HUES64 (cell line): ENCODE data around the gene METAP1D.
"Not testable (repeated sequence)": the region's sequence is repeated elsewhere in the genome, so short reads cannot be mapped to it uniquely, and the experiment has no call there.

Source experiments
- H3K27ac ChIP-seq: 2 replicates; pipeline ENCODE4 v1.7.0; 2013; ENCODE audit warnings: low read depth, low read length, inconsistent platforms
- H3K27me3 ChIP-seq: 2 replicates; pipeline ENCODE4 v1.6.1; 2013; ENCODE audit warnings: mild to moderate bottlenecking, low read length; ENCODE audit not compliant: insufficient read depth
- H3K36me3 ChIP-seq: 2 replicates; pipeline ENCODE4 v1.6.1; 2013; ENCODE audit warnings: mild to moderate bottlenecking, low read length; ENCODE audit not compliant: insufficient read depth
- H3K4me1 ChIP-seq: 2 replicates; pipeline ENCODE4 v1.6.1; 2013; ENCODE audit warnings: mild to moderate bottlenecking, low read length, moderate library complexity; ENCODE audit not compliant: insufficient read depth
- H3K4me3 ChIP-seq: 2 replicates; pipeline ENCODE4 v1.5.1; 2013; ENCODE audit warnings: mild to moderate bottlenecking, low read length, moderate library complexity
- H3K9ac ChIP-seq: 2 replicates; pipeline ENCODE4 v1.6.1; 2013; ENCODE audit warnings: mild to moderate bottlenecking, low read depth, low read length
- H3K9me3 ChIP-seq: 2 replicates; pipeline ENCODE4 v1.6.1; 2013; ENCODE audit warnings: low read depth, low read length; ENCODE audit not compliant: insufficient read depth
- WGBS: fragments of 150-250, 120-280 bp; methylation state at CpG from one replicate; pipeline ENCODE4 v1.1.7; 2013; ENCODE audit warnings: missing lambda C conversion rate; 5-methylcytosine and 5-hydroxymethylcytosine counted together

METAP1D gene

GRCh38 chr2:172050479-172051125 is 50.8 kb downstream of the METAP1D start:
- Histone ChIP-seq H3K9me3 (no peaks in the 10 kb centered on the region), H3K4me3 (no peak overlapping the region), H3K27ac (no peak overlapping the region), H3K36me3 (no peaks in the 10 kb centered on the region), H3K27me3 (no peaks in the 10 kb centered on the region), H3K4me1 (peaks cover 12% of the 10 kb centered on the region), H3K9ac (no peak overlapping the region)
- no CpG with 5 or more reads among the region's 1 CpG for WGBS

DNA sequence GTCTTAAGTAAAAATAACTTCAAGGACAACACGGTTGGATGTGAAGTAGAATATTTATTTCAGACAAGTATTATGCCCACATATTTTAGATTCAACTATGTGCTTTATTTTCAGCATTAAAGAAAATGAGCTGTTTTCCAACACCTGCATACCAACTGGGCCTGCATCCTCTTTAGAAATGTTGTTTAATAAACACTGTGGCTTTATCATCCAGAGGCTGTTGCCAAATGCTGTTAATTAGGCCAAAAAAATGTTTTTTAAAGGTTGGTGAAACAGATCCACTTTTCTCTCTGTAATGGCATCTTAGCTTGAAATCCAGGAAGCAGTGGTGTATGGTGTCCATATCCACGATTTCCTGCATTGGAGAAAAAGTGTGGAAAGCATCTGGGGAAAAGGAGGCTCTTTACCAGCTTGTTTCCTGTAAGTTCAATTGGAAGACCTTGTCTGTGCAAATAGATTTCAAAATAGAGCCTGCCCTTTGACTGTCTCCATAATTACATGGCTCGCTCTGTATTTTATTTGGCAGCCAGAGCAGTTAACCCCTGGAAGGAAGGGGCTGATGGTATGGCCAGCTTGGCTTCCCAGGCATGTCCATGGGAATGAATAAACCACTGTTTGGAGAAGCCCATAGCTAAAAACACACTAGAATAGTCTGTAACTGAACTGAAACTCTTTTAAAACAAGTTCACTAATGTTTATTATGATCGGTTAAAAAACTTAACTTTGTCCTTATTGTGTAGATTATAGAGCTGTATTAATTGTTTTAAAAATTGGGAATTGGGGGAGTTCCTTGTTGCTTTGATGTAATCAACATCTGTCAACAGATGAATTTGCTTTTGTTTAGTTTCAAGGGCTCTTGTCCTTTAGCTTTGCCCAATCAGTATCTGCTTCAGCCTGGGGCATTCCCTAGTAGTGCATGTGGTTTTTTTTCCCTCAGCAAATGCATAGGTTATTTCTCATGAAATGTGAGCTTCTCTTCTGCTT is 52.5 kb downstream of the METAP1D start:
- Histone ChIP-seq H3K9ac (no peak overlapping the region), H3K27me3 (no peaks in the 10 kb centered on the region), H3K4me3 (no peak overlapping the region), H3K27ac (no peak overlapping the region), H3K9me3 (no peaks in the 10 kb centered on the region), H3K36me3 (no peaks in the 10 kb centered on the region), H3K4me1 (peaks cover 12% of the 10 kb centered on the region)
- 86% methylated on average over 4 of the region's 4 CpGs for WGBS

- H3K9ac ChIP-seq, result no peak overlapping the region
- no peak overlapping the region for H3K27ac ChIP-seq
- no peaks in the 10 kb centered on the region for H3K36me3 ChIP-seq
- WGBS, result 92% methylated on average over 1 of the region's 1 CpG
- H3K4me3 ChIP-seq, result no peak overlapping the region
- peaks cover 12% of the 10 kb centered on the region for H3K4me1 ChIP-seq
- no peaks in the 10 kb centered on the region for H3K27me3 ChIP-seq
- H3K9me3 ChIP-seq, result no peaks in the 10 kb centered on the region
Observed at GRCh38 chr2:172053486-172053885, 53.7 kb downstream of the METAP1D start.

GRCh38 chr2:172056293-172056692 is 56.5 kb downstream of the METAP1D start:
- H3K36me3 ChIP-seq, result no peaks in the 10 kb centered on the region
- H3K27me3 ChIP-seq, result no peaks in the 10 kb centered on the region
- peaks cover 12% of the 10 kb centered on the region; the same call in 1 of the 2 replicates for H3K4me1 ChIP-seq
- 93% methylated on average over 2 of the region's 2 CpGs for WGBS
- H3K4me3 ChIP-seq, result no peak overlapping the region
- H3K9me3 ChIP-seq, result no peaks in the 10 kb centered on the region
- H3K27ac ChIP-seq, result no peak overlapping the region
- H3K9ac ChIP-seq, result no peak overlapping the region

DNA sequence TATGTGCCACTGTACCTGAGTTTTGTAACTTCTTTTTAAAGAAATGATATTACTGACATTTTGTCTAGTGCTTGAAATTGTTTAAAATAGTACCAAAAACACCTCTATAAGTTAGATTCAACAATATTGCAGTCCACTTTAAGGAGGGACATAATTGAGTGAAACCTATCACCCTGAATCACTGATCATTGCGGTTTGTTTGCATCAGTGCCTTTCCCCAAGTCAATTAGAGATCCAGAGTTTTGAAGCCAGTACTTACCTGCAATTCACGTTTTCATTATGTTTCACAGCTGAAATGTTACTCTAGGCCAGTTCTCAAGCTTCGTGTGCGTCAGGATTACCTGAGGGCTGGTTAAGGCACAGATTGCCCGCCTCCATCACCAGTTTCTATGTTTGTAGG is 58.9 kb downstream of the METAP1D start:
- no peaks in the 10 kb centered on the region for H3K9me3 ChIP-seq
- H3K36me3 ChIP-seq, result no peaks in the 10 kb centered on the region
- no peak overlapping the region for H3K4me3 ChIP-seq
- H3K4me1 ChIP-seq, result no peaks in the 10 kb centered on the region
- H3K27me3 ChIP-seq, result no peaks in the 10 kb centered on the region
- no peak overlapping the region for H3K27ac ChIP-seq
- no peak overlapping the region for H3K9ac ChIP-seq
- 93% methylated on average over 5 of the region's 5 CpGs for WGBS

GRCh38 chr2:172060118-172060517 is 60.4 kb downstream of the METAP1D start:
- H3K9ac ChIP-seq, H3K4me1 ChIP-seq, H3K36me3 ChIP-seq, H3K9me3 ChIP-seq, H3K27me3 ChIP-seq, H3K4me3 ChIP-seq, H3K27ac ChIP-seq: not testable (repeated sequence)
- 97% methylated on average over 5 of the region's 5 CpGs for WGBS

- H3K9me3 ChIP-seq, result no peaks in the 10 kb centered on the region
- H3K27ac ChIP-seq, result no peak overlapping the region
- H3K36me3 ChIP-seq, result 0 out of 2 replicates have a peak, but pooled peaks cover 4% of the 10 kb centered on the region
- H3K4me1 ChIP-seq, result no peaks in the 10 kb centered on the region
- H3K4me3 ChIP-seq, result no peak overlapping the region
- no peaks in the 10 kb centered on the region for H3K27me3 ChIP-seq
- WGBS, result 91% methylated on average over 1 of the region's 1 CpG
- H3K9ac ChIP-seq, result no peak overlapping the region
Observed at GRCh38 chr2:172062402-172063004, 62.8 kb downstream of the METAP1D start.

- H3K4me3 ChIP-seq, result no peak overlapping the region
- no peaks in the 10 kb centered on the region for H3K27me3 ChIP-seq
- WGBS, result 95% methylated on average over 9 of the region's 9 CpGs
- no peak overlapping the region for H3K27ac ChIP-seq
- 0 out of 2 replicates have a peak, but pooled peaks cover 4% of the 10 kb centered on the region for H3K36me3 ChIP-seq
- H3K9ac ChIP-seq, result no peak overlapping the region
- no peaks in the 10 kb centered on the region for H3K9me3 ChIP-seq
- no peaks in the 10 kb centered on the region for H3K4me1 ChIP-seq
Observed at GRCh38 chr2:172063446-172063845, 63.7 kb downstream of the METAP1D start.

GRCh38 chr2:172065111-172065510 is 65.4 kb downstream of the METAP1D start:
- no peak overlapping the region for H3K4me3 ChIP-seq
- 85% methylated on average over 4 of the region's 4 CpGs for WGBS
- no peaks in the 10 kb centered on the region for H3K9me3 ChIP-seq
- no peak overlapping the region for H3K27ac ChIP-seq
- H3K27me3 ChIP-seq, result no peaks in the 10 kb centered on the region
- no peaks in the 10 kb centered on the region for H3K4me1 ChIP-seq
- H3K36me3 ChIP-seq, result 0 out of 2 replicates have a peak, but pooled peaks cover 4% of the 10 kb centered on the region
- H3K9ac ChIP-seq, result no peak overlapping the region

GRCh38 chr2:172066394-172066886 is 66.7 kb downstream of the METAP1D start:
- WGBS, result 87% methylated on average over 4 of the region's 4 CpGs

DNA sequence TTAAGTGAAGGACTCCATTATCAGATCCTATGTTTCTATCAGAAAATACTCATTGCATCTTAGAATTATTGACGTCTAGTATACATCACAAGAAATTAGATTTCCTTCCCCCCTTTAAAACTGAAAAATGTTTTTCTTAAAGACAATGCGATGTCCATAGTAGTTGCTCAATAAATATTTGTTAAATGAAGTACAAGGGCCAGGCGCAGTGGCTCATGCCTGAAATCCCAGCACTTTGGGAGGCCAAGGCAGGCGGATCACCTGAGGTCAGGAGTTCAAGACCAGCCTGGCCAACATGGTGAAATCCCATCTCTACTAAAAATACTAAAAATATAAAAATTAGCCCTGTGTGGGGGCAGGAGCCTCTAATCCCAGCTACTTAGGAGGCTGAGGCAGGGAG is 68.2 kb downstream of the METAP1D start:
- WGBS, result 93% methylated on average over 4 of the region's 4 CpGs
- H3K36me3 ChIP-seq, H3K4me3 ChIP-seq, H3K4me1 ChIP-seq, H3K27me3 ChIP-seq, H3K27ac ChIP-seq, H3K9me3 ChIP-seq, H3K9ac ChIP-seq: not testable (repeated sequence)

More at GRCh38 chr2:172066394-172066886, 66.7 kb downstream of the METAP1D start:
- no peak overlapping the region for H3K27ac ChIP-seq
- no peak overlapping the region for H3K9ac ChIP-seq
- no peak overlapping the region for H3K4me3 ChIP-seq
- H3K36me3 ChIP-seq, result 0 out of 2 replicates have a peak, but pooled peaks cover 4% of the 10 kb centered on the region
- no peaks in the 10 kb centered on the region for H3K9me3 ChIP-seq
- H3K4me1 ChIP-seq, result no peaks in the 10 kb centered on the region
- no peaks in the 10 kb centered on the region for H3K27me3 ChIP-seq
